GM21619 (cell line): Measurements from ENCODE around the gene EPB41L4B.
"Not testable (repeated sequence)": the region's sequence is repeated elsewhere in the genome, so short reads cannot be mapped to it uniquely, and the experiment has no call there.

Experiments used
- ATAC-seq: cut with Tn5 transposase; IDR thresholded peaks from one replicate; pipeline ENCODE4 v1.9.1; 2021; ENCODE audit not compliant: unreplicated experiment

EPB41L4B gene

DNA sequence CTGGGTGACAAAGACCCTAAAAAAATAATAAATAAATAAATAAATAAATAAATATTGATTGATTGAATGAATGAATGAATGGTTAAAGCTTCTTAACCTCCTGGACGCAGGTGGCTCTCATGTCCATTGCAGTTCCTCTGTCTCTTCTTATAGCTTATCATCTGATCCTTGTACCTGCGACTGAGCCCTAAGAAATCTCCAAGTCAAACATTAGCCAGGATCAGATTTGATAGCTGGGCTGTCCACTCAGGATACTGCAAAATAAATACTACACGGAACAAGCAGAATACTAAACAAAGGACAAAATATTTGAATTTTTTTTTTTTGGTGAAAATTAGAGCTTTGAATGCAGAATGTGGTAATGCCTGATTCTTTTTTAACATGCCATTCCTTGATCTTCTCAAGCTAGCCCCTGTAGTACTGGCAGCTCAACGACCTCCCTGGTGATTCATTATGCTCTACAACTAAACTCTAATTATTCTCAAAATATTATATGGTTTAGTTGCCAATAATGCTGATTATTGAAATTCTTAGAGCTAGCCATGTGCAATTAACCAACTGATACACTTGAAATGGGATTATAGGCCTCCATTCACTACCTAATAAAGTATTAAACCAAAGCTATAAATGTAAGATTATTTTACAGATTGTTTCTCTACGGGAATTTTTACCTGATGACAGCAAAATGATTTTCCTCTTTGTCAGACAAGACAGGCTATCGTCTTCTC is 191.2 kb downstream of the EPB41L4B start:
- no peak for ATAC-seq

DNA sequence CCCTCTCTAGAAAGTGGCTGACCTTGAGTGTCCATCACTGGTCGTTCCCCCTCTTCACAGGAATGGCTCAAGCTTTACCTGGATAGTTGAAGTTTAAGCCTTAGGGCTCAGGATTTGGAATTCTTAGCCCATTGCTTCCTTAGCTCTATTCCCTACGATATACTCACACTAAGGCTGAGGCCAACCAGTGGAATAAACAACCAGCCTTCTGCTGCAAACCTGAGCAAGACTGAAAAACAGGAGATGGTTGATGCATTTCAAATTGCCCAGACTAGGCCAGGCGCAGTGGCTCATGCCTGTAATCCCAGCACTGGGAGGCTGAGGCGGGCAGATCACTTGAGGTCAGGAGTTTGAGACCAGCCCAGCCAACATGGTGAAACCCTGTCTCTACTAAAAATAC is 194.2 kb downstream of the EPB41L4B start:
- not testable (repeated sequence) for ATAC-seq

DNA sequence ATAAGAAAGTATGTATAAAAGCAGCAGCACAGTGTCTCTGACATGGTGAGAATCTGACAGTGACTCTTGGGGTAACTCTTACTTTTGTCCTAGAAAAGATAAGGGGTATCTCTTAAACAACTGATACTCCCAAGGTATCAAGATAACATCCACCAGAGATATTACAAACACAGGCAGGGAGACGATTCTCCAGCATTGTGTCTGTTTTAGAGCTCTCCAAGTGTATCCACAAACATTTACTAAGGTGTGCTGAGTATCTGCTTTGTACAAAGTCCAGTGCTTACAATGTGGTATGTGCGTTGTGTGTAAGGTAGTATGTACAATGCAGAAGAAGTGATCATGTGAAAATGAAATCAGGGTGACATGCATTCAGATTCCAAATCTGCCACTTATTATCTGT is 196.7 kb downstream of the EPB41L4B start:
- no peak for ATAC-seq

DNA sequence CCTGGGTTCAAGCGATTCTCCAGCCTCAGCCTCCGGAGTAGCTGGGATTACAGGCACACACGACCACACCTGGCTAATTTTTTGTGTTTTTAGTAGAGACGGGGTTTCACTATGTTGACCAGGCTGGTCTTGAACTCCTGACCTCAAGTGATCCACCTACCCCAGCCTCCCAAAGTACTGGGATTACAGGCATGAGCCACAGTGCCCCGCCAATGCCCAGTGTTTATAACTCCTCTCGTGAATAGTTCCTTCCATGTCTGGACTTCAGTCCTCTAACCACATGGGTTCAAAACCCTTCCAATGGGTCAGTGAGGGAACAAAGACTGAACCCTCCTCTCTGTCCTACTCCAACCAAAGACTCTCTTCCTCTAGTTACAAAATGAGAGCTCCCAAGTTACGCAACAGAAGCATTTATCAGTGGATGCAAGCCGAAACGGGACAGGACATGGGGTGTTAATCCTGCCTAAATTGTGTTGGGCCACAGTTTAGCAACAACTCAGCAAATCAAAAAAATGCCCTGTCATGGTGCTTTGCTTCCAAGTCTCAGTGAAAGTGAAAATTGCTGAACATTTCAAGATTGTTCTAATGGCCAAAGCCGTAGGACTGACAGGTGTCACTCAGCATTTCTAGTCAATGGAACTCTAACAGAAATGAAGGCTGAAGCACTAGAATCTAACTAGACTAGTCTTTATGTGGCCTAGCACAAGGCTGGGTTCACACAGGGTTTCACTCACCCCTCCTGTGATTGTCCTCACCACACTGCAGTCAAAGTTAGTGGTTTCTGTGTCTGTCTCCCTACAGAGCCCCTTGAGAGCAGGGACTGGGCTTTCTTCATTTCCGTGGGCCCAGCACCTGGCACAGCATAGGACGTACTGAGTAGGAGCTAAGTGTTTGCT is 197.9 kb downstream of the EPB41L4B start:
- ATAC-seq, result peak; percentile 29
